Activated naive CD8-positive, alpha-beta T cell treated with anti-CD3 and anti-CD28 coated beads, Interleukin-2, amount 10 ng/mL, durations not matched to agents 7 days and 5 days (primary cell): ENCODE results near the gene SEMA3C. TPM values are rescaled to one million over a fixed set of nuclear protein-coding genes. Genes with fewer than 3 reads are reported as not detected.

Experiments
- ATAC-seq: fragments of 150-1000 bp; cut with Tn5 transposase; one replicate; pipeline ENCODE4 v1.10.0; 2021; ENCODE audit warnings: low read depth, moderate library complexity
- POLR2A ChIA-PET: fragments of 350-600 bp; sonication (Branson Sonifier 250); formaldehyde crosslinking; loops from one replicate; lab custom pipeline; 2021; ENCODE audit warnings: antibody characterized with exemption; lab: Charles Lee
- DNase-seq: peaks from one replicate; pipeline ENCODE4 v3.0.0; 2021
- H3K27ac Mint-ChIP-seq: one replicate; pipeline ENCODE4 v1.8.0; 2022; ENCODE audit warnings: mild to moderate bottlenecking, mixed read lengths
- H3K27me3 Mint-ChIP-seq: one replicate; pipeline ENCODE4 v1.8.0; 2022; ENCODE audit warnings: mild to moderate bottlenecking, moderate library complexity, mixed read lengths
- H3K36me3 Mint-ChIP-seq: one replicate; pipeline ENCODE4 v1.8.0; 2021; ENCODE audit warnings: mild to moderate bottlenecking, mixed read lengths
- H3K4me1 Mint-ChIP-seq: one replicate; pipeline ENCODE4 v1.8.0; 2021; ENCODE audit warnings: mixed read lengths
- H3K4me3 Mint-ChIP-seq: one replicate; pipeline ENCODE4 v1.8.0; 2022; ENCODE audit warnings: mild to moderate bottlenecking, moderate library complexity, mixed read lengths
- H3K9me3 Mint-ChIP-seq: one replicate; pipeline ENCODE4 v1.8.0; 2021; ENCODE audit warnings: mixed read lengths
- total RNA-seq, 2 experiments: library from RNA; stranded (reverse); gene quantifications; one replicate each; pipeline ENCODE4 v1.2.3, GENCODE V29; 2021

The SEMA3C gene
- total RNA-seq, 2 experiments from 2014 or later: 0.11 to 0.30 TPM

DNA sequence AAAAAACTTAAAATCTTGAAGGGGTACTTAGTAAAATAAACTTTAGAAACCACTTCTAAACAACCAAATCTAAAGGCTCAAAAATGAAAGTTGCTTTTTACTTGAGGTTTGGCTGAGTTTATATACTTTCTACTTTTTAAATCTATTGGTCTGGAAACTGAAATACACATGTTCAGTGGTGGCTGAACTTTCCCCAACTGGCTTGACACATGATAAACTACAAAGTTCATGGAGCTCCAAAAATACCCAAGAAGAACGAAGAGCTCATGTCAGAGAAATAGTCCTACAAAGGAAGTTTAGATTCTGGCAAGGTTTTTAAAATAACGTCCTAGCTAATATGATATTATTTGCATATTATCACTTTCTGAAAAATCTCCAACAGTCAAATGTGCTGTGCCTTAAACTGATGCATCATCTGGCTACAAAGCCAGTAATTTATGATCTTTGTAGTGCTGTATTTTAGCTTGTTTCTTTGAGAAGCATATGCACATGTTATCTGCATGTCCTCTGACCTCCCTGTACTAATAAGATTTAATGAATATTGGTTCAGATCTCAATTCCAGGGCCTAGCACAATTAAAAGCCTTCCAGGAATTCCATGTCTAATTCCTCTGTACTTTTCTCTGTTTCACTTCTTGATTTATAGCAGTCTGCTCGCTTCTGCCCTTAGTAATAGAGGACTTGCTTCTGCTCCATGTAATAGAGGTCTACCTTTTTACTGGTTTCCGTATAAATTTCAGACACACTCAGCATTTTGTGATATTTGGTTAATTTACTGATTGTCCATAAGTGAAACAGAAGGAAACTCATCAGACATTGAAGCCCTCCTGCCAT is 28.2 kb downstream of the SEMA3C start:
- H3K4me3 Mint-ChIP-seq: no peak overlapping the region
- H3K36me3 Mint-ChIP-seq: no peaks in the 10 kb centered on the region
- POLR2A ChIA-PET: no interaction called here
- no peak overlapping the region for H3K27ac Mint-ChIP-seq
- no peaks in the 10 kb centered on the region for H3K27me3 Mint-ChIP-seq
- no peaks in the 10 kb centered on the region for H3K4me1 Mint-ChIP-seq
- DNase-seq: no peak
- ATAC-seq: no peak
- no peaks in the 10 kb centered on the region for H3K9me3 Mint-ChIP-seq

DNA sequence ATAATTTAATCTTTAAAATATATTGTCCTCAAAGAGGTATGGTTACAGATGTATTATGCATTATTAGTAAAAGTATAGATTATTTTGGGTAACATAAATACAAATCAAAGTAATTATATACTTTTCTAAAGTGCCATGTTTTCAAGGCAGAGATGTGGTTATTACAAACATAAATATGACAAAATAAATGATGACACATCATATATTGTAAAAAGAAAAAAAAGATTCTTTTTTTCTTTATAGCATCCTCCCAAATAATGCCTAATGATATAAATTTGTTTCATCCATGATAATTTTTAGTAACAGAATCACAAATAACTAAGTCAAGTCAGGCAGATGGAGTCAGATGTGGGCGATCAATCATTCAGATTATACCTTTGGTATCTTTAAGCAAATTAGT is 29.3 kb downstream of the SEMA3C start:
- Mint-ChIP-seq H3K27me3 (no peaks in the 10 kb centered on the region), H3K4me1 (no peaks in the 10 kb centered on the region), H3K27ac (no peak overlapping the region), H3K36me3 (no peaks in the 10 kb centered on the region), H3K9me3 (no peaks in the 10 kb centered on the region), H3K4me3 (no peak overlapping the region)
- no peak for DNase-seq
- POLR2A ChIA-PET: no interaction called here
- no peak for ATAC-seq

DNA sequence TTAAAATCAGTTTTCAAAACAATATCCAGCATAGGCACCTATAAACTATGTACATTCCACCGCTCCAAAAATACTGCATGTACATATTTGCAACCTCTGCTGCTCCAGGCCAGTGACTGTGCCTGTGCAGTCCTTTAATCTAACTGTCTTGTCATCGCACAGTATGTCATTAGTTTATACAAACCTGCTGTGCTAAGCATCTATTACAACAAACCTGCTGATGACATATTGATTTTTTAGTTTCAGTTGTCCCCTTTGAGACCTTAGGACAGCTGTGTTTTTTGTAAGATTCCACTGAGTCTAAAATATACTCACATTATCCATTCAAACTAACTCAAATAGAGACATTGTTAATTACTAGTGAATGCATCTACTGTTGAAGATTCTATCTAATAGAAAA is 33.1 kb downstream of the SEMA3C start:
- Mint-ChIP-seq H3K9me3 (no peaks in the 10 kb centered on the region), H3K36me3 (no peaks in the 10 kb centered on the region), H3K27ac (no peak overlapping the region), H3K27me3 (no peaks in the 10 kb centered on the region), H3K4me3 (no peak overlapping the region), H3K4me1 (no peaks in the 10 kb centered on the region)
- POLR2A ChIA-PET: no interaction called here
- ATAC-seq (no peak), DNase-seq (no peak)

DNA sequence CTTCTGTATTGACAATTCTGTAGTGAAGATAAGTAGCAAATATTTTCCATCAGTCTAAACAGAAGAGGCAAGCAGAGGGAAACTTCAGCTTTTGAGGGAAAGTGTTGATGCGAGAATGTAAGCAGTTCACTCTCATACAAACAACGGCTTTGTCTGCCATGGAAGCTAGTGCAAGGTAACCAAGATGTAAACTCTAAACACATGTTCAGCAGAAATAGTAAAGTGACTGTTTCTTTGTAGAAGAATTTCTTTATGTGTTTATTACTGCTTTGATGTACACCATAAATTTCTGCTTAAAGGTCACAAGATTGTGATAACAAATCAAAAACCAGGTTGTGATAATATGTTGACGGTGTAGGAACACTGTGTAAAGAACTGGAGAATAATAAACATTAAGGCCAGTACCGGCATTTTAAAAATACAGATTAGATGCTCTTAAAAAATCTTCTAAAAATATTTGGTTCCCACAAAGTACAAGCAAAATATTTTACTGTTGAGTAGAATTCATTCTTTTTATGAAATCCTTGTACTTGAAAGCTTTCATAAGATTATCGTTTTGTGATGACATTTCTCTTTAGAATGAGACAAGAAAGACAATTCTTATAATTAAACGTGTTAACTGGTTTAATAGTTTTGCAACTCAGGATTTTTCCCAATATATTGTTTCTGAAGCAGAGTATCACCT is 34.2 kb downstream of the SEMA3C start:
- Mint-ChIP-seq H3K9me3 (no peaks in the 10 kb centered on the region), H3K27ac (no peak overlapping the region), H3K36me3 (no peaks in the 10 kb centered on the region), H3K4me1 (no peaks in the 10 kb centered on the region), H3K27me3 (no peaks in the 10 kb centered on the region), H3K4me3 (no peak overlapping the region)
- POLR2A ChIA-PET: no interaction called here
- DNase-seq (no peak), ATAC-seq (no peak)

DNA sequence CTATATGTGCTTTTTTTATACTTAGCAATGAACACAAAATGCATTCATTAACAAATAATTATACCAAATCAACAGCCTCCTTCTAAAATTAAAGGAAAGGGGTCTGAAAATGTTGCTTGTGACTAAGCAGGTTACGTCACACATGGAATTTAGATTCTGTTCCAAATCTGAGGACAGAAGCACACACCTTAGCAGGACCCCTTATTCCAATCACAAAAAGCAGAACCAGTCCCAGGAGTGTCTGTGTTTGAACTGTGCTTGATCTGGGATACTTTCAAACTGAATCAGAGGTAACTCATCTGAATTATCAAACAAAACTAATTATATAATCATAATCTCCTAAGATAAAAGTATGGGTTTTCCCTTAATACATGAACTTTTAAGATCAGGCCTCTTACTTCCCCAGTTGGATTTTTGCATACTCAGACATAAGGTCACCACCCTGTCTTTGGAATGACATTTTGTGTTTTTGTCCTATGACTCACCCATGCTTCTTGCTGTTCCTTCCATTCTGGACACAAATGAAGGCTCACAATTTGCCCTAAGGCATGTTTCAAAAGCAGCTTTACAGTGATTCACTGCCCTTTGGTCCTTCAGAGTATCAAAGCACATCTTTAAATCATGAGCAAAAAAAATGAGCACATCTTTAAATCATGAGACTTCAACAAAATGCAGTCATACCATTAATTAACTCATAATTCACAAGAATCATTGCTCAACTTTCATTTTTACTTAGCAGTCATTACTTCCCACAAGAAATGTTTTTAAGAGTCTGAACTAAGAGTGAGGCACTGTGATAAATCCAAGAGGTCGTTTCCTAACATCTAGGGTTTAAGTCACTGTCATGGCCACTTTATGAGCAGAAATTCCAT is 35.5 kb downstream of the SEMA3C start:
- POLR2A ChIA-PET: no interaction called here
- no peaks in the 10 kb centered on the region for H3K9me3 Mint-ChIP-seq
- ATAC-seq: no peak
- no peaks in the 10 kb centered on the region for H3K36me3 Mint-ChIP-seq
- no peak overlapping the region for H3K27ac Mint-ChIP-seq
- no peak for DNase-seq
- H3K27me3 Mint-ChIP-seq: no peaks in the 10 kb centered on the region
- no peak overlapping the region for H3K4me3 Mint-ChIP-seq
- H3K4me1 Mint-ChIP-seq: no peaks in the 10 kb centered on the region

DNA sequence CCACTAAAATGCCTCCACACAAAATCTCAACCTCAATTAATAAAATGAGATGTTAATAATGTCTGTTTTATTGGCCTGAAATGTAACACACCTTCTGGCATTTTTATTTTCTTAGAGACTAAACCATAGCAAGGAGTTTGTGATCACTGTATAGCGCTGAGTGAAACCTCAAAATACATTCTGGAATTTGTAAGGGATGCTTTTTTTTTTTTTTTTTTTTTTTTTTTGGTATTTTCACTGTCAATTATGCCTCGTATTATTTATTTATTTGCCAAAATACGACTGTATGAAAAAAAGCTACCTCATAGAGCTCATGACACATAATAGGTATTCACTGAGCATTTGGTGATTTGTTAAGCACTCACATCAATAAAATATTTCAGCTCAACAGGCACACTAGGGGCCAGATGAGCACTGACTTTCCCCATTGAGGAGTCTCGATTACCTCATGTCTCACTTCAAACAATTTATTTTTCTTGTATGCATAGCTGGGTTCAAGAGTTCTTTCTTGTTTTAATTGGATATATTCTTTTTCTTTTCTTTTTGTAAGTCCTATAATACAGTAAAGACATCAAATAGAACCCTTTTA is 36.5 kb downstream of the SEMA3C start:
- ATAC-seq: no peak
- POLR2A ChIA-PET: no interaction called here
- DNase-seq: no peak
- H3K4me1 Mint-ChIP-seq: no peaks in the 10 kb centered on the region
- no peaks in the 10 kb centered on the region for H3K9me3 Mint-ChIP-seq
- no peak overlapping the region for H3K4me3 Mint-ChIP-seq
- H3K27ac Mint-ChIP-seq: no peak overlapping the region
- no peaks in the 10 kb centered on the region for H3K27me3 Mint-ChIP-seq
- H3K36me3 Mint-ChIP-seq: no peaks in the 10 kb centered on the region

DNA sequence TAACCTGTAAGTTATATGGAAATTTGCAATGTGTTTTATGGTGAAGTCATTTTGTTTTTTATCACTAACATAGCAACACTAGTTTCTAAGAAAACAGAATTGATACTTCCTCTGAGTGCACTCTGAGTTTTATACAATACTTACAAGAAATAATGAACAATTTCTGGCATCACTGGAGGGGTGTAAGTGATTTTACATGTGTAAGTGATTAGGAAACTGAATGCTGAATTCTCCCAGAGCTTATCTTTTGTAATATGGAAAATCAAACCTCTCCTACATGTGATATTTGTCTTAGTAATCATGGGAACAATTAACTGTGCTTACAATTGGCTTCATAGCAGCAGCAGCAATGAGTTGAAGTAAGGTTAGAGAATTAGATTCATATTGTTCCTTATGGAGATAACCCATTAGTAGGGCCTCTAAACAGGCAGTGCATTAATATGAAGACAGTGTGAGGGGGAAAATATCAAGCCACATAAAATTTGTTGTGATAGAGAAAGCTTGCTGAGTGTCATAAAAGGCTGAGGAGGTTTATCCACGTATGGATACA is 37.4 kb downstream of the SEMA3C start:
- no peak for ATAC-seq
- no peaks in the 10 kb centered on the region for H3K4me1 Mint-ChIP-seq
- no peaks in the 10 kb centered on the region for H3K9me3 Mint-ChIP-seq
- DNase-seq: no peak
- POLR2A ChIA-PET: no interaction called here
- no peaks in the 10 kb centered on the region for H3K36me3 Mint-ChIP-seq
- no peak overlapping the region for H3K4me3 Mint-ChIP-seq
- H3K27me3 Mint-ChIP-seq: no peaks in the 10 kb centered on the region
- H3K27ac Mint-ChIP-seq: no peak overlapping the region

DNA sequence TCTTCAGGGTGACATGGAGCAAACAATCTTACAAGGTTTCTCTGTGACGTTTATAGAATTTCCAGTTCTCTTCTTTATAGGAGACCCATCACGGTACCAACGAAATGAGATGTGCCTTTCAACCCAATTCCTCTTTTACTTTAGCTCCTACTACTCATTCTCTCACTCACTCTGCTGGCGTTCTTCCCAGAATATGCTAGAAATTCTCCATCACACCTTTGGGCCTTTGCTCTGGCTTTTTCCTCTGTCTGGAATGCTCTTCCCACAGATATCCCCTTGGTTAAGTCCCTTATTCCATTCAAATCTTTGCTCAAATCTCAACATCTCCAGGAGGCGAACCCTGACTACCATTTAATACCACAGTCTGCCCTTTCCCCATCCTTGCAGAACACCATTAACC is 39.0 kb downstream of the SEMA3C start:
- H3K36me3 Mint-ChIP-seq: no peaks in the 10 kb centered on the region
- POLR2A ChIA-PET: no interaction called here
- H3K4me3 Mint-ChIP-seq: no peak overlapping the region
- no peak for ATAC-seq
- H3K9me3 Mint-ChIP-seq: no peaks in the 10 kb centered on the region
- no peak for DNase-seq
- no peak overlapping the region for H3K27ac Mint-ChIP-seq
- no peaks in the 10 kb centered on the region for H3K4me1 Mint-ChIP-seq
- H3K27me3 Mint-ChIP-seq: no peaks in the 10 kb centered on the region

DNA sequence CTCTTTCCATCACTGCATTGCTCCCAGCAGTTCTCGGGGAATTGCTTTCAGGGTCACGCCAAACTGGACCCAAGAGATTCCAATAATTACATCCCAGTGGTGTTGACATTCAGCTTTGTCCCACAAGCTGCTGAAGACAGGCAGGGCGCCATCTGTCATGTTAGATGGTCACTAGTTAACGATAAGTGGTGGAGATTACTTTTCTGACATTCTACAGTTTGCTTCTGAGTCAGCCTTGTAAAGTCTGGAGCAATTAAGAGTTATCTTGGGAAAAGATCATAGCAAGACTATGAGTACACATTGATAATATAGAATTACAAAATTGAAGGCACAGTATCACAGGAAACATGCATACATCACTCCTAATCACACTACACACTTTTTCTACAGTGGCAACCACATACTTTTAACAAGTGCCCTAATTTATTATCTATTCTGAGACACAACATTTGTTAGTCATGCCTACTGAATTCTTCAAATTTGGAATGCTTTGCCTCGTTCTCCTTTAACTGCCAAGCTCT is 41.9 kb downstream of the SEMA3C start:
- POLR2A ChIA-PET: no interaction called here
- H3K9me3 Mint-ChIP-seq: no peaks in the 10 kb centered on the region
- ATAC-seq: no peak
- DNase-seq: no peak
- no peaks in the 10 kb centered on the region for H3K4me1 Mint-ChIP-seq
- H3K27ac Mint-ChIP-seq: no peak overlapping the region
- H3K36me3 Mint-ChIP-seq: no peaks in the 10 kb centered on the region
- H3K4me3 Mint-ChIP-seq: no peak overlapping the region
- H3K27me3 Mint-ChIP-seq: no peaks in the 10 kb centered on the region

DNA sequence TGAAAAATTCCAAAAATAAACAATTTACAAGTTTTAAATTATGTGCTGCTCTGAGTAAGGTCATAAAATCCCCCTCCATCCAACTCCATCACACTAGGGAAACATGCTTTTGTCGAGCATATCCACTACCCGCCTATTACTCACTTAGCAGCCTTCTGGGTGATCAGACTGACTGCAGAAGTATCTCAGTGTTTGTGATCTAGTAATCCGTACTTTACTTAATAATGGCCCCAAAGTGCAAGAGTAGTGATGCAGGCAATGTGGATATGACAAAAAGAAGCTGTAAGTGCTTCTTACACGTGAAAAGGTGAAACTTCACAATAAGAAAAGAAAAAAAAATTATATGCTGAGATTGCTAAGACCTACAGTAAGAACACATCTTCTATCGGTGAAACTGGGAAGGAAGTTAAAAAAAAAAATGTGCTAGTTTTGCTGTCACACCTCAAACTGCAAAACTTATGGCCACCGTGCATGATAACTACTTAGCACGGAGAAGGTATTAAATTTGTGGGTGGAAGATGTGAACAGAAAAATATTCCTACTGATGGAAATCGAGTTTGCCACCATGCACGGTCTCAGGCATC is 43.2 kb downstream of the SEMA3C start:
- no peaks in the 10 kb centered on the region for H3K9me3 Mint-ChIP-seq
- H3K27me3 Mint-ChIP-seq: no peaks in the 10 kb centered on the region
- no peak overlapping the region for H3K27ac Mint-ChIP-seq
- DNase-seq (no peak), ATAC-seq (no peak)
- no peak overlapping the region for H3K4me3 Mint-ChIP-seq
- no peaks in the 10 kb centered on the region for H3K4me1 Mint-ChIP-seq
- POLR2A ChIA-PET: no interaction called here
- no peaks in the 10 kb centered on the region for H3K36me3 Mint-ChIP-seq

DNA sequence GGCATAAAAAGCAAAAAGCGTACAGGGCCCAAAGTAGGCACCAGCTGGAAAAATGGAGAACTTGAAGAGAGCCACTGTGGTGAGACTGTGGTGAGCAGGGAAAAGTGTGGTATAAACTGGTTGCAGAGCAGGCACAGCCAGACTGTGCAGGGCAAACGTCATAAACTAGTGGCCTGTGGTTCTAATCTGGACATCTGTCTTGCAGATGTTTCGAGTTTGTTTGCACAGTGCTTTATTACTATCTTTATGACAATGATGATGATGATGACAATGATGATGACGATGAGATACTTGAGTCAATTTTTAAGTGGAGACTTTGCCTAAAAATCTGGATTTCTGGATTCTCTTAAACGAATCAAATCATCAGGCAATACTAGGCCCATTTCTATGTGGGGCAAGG is 45.7 kb downstream of the SEMA3C start:
- Mint-ChIP-seq H3K27me3 (no peaks in the 10 kb centered on the region), H3K27ac (no peak overlapping the region), H3K9me3 (no peaks in the 10 kb centered on the region), H3K4me1 (no peaks in the 10 kb centered on the region), H3K36me3 (no peaks in the 10 kb centered on the region), H3K4me3 (no peak overlapping the region)
- ATAC-seq: no peak
- POLR2A ChIA-PET: no interaction called here
- no peak for DNase-seq

DNA sequence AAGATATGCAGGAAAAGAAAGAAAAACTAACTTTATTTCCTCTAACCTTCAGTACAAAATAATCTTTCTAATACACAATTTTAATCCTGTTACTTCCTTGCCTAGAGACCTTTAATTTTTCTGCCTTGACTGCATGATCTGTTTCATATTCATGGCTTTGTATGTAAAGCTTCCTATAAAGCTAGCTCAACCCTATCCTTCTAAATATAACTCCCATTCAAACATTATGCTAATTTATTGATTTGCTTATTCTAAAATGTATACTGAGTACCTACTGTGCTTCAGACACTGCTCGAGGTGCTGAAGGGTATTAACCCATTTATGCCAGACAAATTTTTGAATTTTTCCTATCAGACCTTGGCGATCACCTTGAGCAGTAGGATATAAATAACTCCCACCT is 47.6 kb downstream of the SEMA3C start:
- Mint-ChIP-seq H3K9me3 (no peaks in the 10 kb centered on the region), H3K4me3 (no peak overlapping the region), H3K27me3 (no peaks in the 10 kb centered on the region), H3K27ac (no peak overlapping the region), H3K4me1 (no peaks in the 10 kb centered on the region), H3K36me3 (no peaks in the 10 kb centered on the region)
- ATAC-seq: no peak
- POLR2A ChIA-PET: no interaction called here
- DNase-seq: no peak

DNA sequence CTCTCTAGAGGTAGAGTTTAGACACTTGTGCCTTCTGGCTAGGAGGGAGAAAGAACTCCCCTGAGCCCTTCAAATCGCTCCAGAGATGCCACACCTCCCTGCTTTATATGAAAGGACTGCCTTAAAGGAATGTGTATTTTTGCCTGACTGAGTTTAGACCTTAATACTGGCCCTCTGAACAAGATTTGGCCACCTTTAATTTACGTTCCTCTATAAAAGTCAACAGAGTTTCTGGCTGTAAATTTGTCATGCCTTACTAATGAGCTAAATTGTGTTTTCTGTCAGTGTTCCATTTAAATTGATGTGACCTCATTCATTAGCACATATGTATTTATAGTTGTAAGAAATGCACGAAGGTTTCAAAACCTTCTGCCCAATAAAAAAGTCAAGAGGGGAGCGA is 48.0 kb downstream of the SEMA3C start:
- no peak overlapping the region for H3K4me3 Mint-ChIP-seq
- H3K27ac Mint-ChIP-seq: no peak overlapping the region
- no peak for ATAC-seq
- no peaks in the 10 kb centered on the region for H3K36me3 Mint-ChIP-seq
- no peaks in the 10 kb centered on the region for H3K27me3 Mint-ChIP-seq
- H3K4me1 Mint-ChIP-seq: no peaks in the 10 kb centered on the region
- DNase-seq: no peak
- H3K9me3 Mint-ChIP-seq: no peaks in the 10 kb centered on the region
- POLR2A ChIA-PET: no interaction called here
